B cell (primary cell): ENCODE results near the gene PEAK1.

Experiments
- CTCF ChIP-seq: fragments of 200-600 bp; IDR thresholded peaks from one replicate; pipeline ENCODE4 v1.8.0; 2022; ENCODE audit warnings: antibody characterized with exemption, mild to moderate bottlenecking
- EZH2 ChIP-seq: IDR thresholded peaks from 2 replicates; pipeline ENCODE4 v1.6.1; 2012; ENCODE audit warnings: borderline replicate concordance, low read depth, mild to moderate bottlenecking, moderate library complexity, low read length; ENCODE audit not compliant: insufficient read depth, poor library complexity, severe bottlenecking

- no peak for TF ChIP-seq CTCF
- TF ChIP-seq EZH2, result no peak
Measured at GRCh38 chr15:77123854-77124253, 296.1 kb downstream of the PEAK1 start.
